ENCODE measurements around the gene GTF2IRD1. TPM values are rescaled to one million over a fixed set of nuclear protein-coding genes. Genes with fewer than 3 reads are reported as not detected.

GTF2IRD1 gene
- total and polyA plus RNA-seq, 2 of the 13 experiments (the other 11 are each of a cell fraction or from before 2014, with no cell fraction given) = 16.5 to 26.7 TPM

DNA sequence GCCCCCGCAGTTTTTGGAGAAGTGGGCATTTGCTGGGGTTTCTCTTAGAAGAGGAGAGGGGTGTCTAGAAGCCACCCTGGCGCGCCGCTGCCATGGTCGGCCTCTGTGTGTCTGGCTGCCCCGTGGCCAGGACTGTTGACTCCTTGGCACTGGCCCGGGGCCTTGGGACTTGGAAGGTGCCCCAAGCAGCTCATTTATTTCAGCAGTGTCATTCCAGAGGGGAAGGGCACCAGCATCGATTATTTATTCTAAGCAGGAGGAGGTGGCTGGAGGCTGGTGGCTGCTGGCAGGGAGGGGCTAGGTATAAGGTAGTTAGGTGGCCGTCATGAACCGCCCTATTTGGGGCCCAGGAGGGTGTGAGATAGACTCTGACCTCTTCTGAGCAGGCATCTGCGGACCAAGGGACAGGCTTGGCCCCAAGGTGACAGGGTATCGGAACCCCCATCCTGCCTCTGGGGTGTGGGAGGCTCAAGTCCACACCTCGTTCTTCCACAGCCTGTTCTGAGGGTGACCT lies 1.6 kb downstream of the GTF2IRD1 start (continued):
- TF ChIP-seq TBX3 (IDR thresholded peaks at IDR 0.05; ENCODE audit: borderline replicate concordance) (0 out of 2 replicates have a peak, but pooled peaks have one; percentile 14), PITX1 (CRISPR knock-in tag; IDR thresholded peaks at IDR 0.05) (peak; percentile 44; the same call in 1 of the 2 replicates), AHR (CRISPR knock-in tag; IDR thresholded peaks at IDR 0.05) (no peak), ZNF263 (CRISPR knock-in tag; IDR thresholded peaks at IDR 0.05) (no peak), KDM6A (CRISPR knock-in tag; IDR thresholded peaks at IDR 0.05; ENCODE audit: low read depth) (peak; percentile 58; the same call in 1 of the 2 replicates), XRCC5 (optimal IDR thresholded peaks at IDR 0.05; ENCODE audit: low read length) (no peak), DMAP1 (CRISPR knock-in tag; IDR thresholded peaks at IDR 0.05) (0 out of 2 replicates have a peak, but pooled peaks have one; percentile 12), SOX6 (IDR thresholded peaks at IDR 0.05) (no peak), SOX6 (CRISPR knock-in tag; IDR thresholded peaks at IDR 0.05) (no peak; the same call in 1 of the 2 replicates), PAXIP1 (CRISPR knock-in tag; conservative IDR thresholded peaks at IDR 0.05) (peak; percentile 74), CSRNP1 (CRISPR knock-in tag; IDR thresholded peaks at IDR 0.05) (no peak), ZMYM2 (CRISPR knock-in tag; IDR thresholded peaks at IDR 0.05) (0 out of 2 replicates have a peak, but pooled peaks have one; percentile 2), ONECUT2 (CRISPR knock-in tag; IDR thresholded peaks at IDR 0.05) (peak; percentile 79), ASH2L (IDR thresholded peaks at IDR 0.05; ENCODE audit: insufficient read length, low read depth, low read length) (peak; percentile 22), NCOR1 (IDR thresholded peaks at IDR 0.05; ENCODE audit: borderline replicate concordance, low read length) (0 out of 2 replicates have a peak, but pooled peaks have one; percentile 34)
- TF ChIP-seq, protein P1, sequence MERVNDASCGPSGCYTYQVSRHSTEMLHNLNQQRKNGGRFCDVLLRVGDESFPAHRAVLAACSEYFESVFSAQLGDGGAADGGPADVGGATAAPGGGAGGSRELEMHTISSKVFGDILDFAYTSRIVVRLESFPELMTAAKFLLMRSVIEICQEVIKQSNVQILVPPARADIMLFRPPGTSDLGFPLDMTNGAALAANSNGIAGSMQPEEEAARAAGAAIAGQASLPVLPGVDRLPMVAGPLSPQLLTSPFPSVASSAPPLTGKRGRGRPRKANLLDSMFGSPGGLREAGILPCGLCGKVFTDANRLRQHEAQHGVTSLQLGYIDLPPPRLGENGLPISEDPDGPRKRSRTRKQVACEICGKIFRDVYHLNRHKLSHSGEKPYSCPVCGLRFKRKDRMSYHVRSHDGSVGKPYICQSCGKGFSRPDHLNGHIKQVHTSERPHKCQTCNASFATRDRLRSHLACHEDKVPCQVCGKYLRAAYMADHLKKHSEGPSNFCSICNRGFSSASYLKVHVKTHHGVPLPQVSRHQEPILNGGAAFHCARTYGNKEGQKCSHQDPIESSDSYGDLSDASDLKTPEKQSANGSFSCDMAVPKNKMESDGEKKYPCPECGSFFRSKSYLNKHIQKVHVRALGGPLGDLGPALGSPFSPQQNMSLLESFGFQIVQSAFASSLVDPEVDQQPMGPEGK (CRISPR knock-in tag; IDR thresholded peaks at IDR 0.05) = peak; percentile 69
- TF ChIP-seq, protein P2, sequence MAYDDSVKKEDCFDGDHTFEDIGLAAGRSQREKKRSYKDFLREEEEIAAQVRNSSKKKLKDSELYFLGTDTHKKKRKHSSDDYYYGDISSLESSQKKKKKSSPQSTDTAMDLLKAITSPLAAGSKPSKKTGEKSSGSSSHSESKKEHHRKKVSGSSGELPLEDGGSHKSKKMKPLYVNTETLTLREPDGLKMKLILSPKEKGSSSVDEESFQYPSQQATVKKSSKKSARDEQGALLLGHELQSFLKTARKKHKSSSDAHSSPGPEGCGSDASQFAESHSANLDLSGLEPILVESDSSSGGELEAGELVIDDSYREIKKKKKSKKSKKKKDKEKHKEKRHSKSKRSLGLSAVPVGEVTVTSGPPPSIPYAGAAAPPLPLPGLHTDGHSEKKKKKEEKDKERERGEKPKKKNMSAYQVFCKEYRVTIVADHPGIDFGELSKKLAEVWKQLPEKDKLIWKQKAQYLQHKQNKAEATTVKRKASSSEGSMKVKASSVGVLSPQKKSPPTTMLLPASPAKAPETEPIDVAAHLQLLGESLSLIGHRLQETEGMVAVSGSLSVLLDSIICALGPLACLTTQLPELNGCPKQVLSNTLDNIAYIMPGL (CRISPR knock-in tag; IDR thresholded peaks at IDR 0.05; ENCODE audit: borderline replicate concordance in 1 of 2, low read depth in 1 of 2) = no peak
- TF ChIP-seq, protein P3, sequence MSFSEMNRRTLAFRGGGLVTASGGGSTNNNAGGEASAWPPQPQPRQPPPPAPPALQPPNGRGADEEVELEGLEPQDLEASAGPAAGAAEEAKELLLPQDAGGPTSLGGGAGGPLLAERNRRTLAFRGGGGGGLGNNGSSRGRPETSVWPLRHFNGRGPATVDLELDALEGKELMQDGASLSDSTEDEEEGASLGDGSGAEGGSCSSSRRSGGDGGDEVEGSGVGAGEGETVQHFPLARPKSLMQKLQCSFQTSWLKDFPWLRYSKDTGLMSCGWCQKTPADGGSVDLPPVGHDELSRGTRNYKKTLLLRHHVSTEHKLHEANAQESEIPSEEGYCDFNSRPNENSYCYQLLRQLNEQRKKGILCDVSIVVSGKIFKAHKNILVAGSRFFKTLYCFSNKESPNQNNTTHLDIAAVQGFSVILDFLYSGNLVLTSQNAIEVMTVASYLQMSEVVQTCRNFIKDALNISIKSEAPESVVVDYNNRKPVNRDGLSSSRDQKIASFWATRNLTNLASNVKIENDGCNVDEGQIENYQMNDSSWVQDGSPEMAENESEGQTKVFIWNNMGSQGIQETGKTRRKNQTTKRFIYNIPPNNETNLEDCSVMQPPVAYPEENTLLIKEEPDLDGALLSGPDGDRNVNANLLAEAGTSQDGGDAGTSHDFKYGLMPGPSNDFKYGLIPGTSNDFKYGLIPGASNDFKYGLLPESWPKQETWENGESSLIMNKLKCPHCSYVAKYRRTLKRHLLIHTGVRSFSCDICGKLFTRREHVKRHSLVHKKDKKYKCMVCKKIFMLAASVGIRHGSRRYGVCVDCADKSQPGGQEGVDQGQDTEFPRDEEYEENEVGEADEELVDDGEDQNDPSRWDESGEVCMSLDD (CRISPR knock-in tag; IDR thresholded peaks at IDR 0.05; ENCODE audit: borderline replicate concordance) = peak; percentile 54; the same call in 1 of the 2 replicates
